Heart left ventricle (tissue), 16 donors: ENCODE measurements around the gene MAP3K5. TPM values are rescaled to one million over a fixed set of nuclear protein-coding genes. Genes with fewer than 3 reads are reported as not detected.

Experiments used
- ATAC-seq, 4 donors: fragments of 200-7000 bp; cut with Tn5 transposase; one replicate each; pipeline ENCODE4 v1.9.1; 2020 to 2022; ENCODE audit warnings: moderate library complexity in 4 of 4, mild to moderate bottlenecking in 3 of 4, moderate number of reproducible peaks in 1 of 4
- DNase-seq, 5 donors: peaks; one replicate each; pipeline ENCODE4 v3.0.0-alpha.2; 2020
- H3K27ac ChIP-seq, 12 donors: fragments of 200-600 bp; sonication (generic) in 4 of 12; one replicate each; pipeline versions ENCODE4 v1.5.0 to v1.8.0; 2016 to 2022; ENCODE audit warnings: mild to moderate bottlenecking in 2 of 12
- H3K27me3 ChIP-seq, 9 donors: fragments of 200-600 bp; sonication (generic) in 2 of 9; one replicate each; pipeline versions ENCODE4 v1.5.1 to v1.8.0; 2016 to 2022; ENCODE audit warnings: mild to moderate bottlenecking in 3 of 9
- H3K36me3 ChIP-seq, 9 donors: fragments of 200-600 bp; sonication (generic) in 2 of 9; one replicate each; pipeline versions ENCODE4 v1.5.0 to v1.8.0; 2018 to 2022; ENCODE audit warnings: mild to moderate bottlenecking in 2 of 9
- H3K4me1 ChIP-seq, 12 donors: fragments of 200-600 bp; sonication (generic) in 4 of 12; one replicate each; pipeline versions ENCODE4 v1.5.0 to v1.8.0; 2016 to 2022; ENCODE audit warnings: mild to moderate bottlenecking in 3 of 12
- H3K4me3 ChIP-seq, 12 donors: fragments of 200-600 bp; sonication (generic) in 4 of 12; one replicate each; pipeline versions ENCODE4 v1.5.0 to v1.8.0; 2017 to 2022; ENCODE audit warnings: mild to moderate bottlenecking in 9 of 12, moderate library complexity in 4 of 12
- H3K9me3 ChIP-seq, 12 donors: fragments of 200-600 bp; sonication (generic) in 4 of 12; one replicate each; pipeline versions ENCODE4 v1.5.0 to v1.8.0; 2016 to 2022; ENCODE audit warnings: mild to moderate bottlenecking in 1 of 12
- CTCF ChIP-seq, 12 donors: fragments of 200-600 bp; sonication (generic) in 4 of 12; IDR thresholded peaks; one replicate each; pipeline versions ENCODE4 v1.5.0 to v1.8.0; 2018 to 2022; ENCODE audit warnings: antibody characterized with exemption in 12 of 12, mild to moderate bottlenecking in 5 of 12
- POLR2A ChIP-seq, 2 donors: fragments of 450-650 bp; IDR thresholded peaks; one replicate each; pipeline ENCODE4 v1.6.1; 2017; ENCODE audit warnings: antibody characterized with exemption in 2 of 2, mild to moderate bottlenecking in 2 of 2, moderate library complexity in 2 of 2
- WGBS, 4 donors: extraction: QIAGEN DNeasy Blood & Tissue Kit in 2 of 4; methylation state at CpG; one replicate each; pipeline versions ENCODE4 v1.1.5 to v1.1.7; 2013 to 2018; 5-methylcytosine and 5-hydroxymethylcytosine counted together
- intact Hi-C, 10 donors: fragments of 100-400 bp; cut with DNase I; formaldehyde crosslinking; loops; one replicate each; pipeline versions ENCODE4 v1.11.1 to v1.14.2; 2022
- polyA plus RNA-seq, 2 donors: library from polyadenylated mRNA; stranded (reverse); fragments of 200-250 nt; gene quantifications; one replicate each; pipeline ENCODE4 v1.2.3, GENCODE V29; 2013
- total RNA-seq, 9 donors: library from RNA; depleted of rRNA in 2 of 9; stranded (reverse); fragments of >200 nt in 2 of 9; fragmentation: NEBNext Ultra II Directional in 3 of 9; extraction: Animal tissue kit (Norgen Biotek cat#: 25700) in 3 of 9; gene quantifications; one replicate each; pipeline versions ENCODE4 v1.1.0 to v1.2.4, GENCODE V29; 2016 to 2023
- donor health status: ischemic (EF 13 %, LVEDD 7.1; RV severe dilation, severe dysfunction).
- donor health status: healthy with polysubstance abuse.
- donor health status: DM: no; HTN: yes; CAD: no.
- donor health status: DM: no; HTN: no; CAD: no.
- donor health status: ischemic (EF 25% LVEDD 6.9; RV normal size, moderate dysfunction).
- donor health status: ischemic (EF 25% LVEDD 5.7; RV mildly dilated, moderate dysfunction).
- donor health status: healthy.
- donor health status: DM: yes; HTN: yes; CAD: no.
- donor health status: ischemic (EF 35%, LVEDD 5.7; RV mildly dilated, moderate dysfunction).
- donor health status: nonischemic (EF 11% LVEDD 7.7; RV severe dilation, severe dysfunction).
- donor health status: DM: yes; HTN: yes; CAD: no.
- donor health status: PGD.
- donor health status: ischemic (EF 29% LVEDD 5.4; RV normal size, mild dysfunction).
- donor health status: nonischemic (EF 23%, LVEDD 6.1; RV moderate dilation, normal function).

MAP3K5 gene
- total and polyA plus RNA-seq, 11 donors = 7.1 to 34.1 (median 27.8) TPM

GRCh38 chr6:136699358-136699757 is 92.9 kb downstream of the MAP3K5 start:
- Histone ChIP-seq H3K9me3 (no peaks in the 10 kb centered on the region), H3K36me3 (peaks cover 0 to 41% (median 13%) of the 10 kb centered on the region in 9 donors), H3K27ac (no peak overlapping the region), H3K4me1 (peaks cover 0 to 15% (median 0%) of the 10 kb centered on the region in 12 donors), H3K4me3 (no peak overlapping the region), H3K27me3 (no peaks in the 10 kb centered on the region)
- DNase-seq = no peak
- TF ChIP-seq CTCF (IDR thresholded peaks at IDR 0.05) (no peak), POLR2A (IDR thresholded peaks at IDR 0.05) (no peak)
- WGBS, 4 donors = 67 to 80% (median 75%) methylated on average over 5 of the region's 5 CpGs
- peak in 1 of 4 donors; percentile 50 for ATAC-seq
- intact Hi-C loops = no loop called here

- no peaks in the 10 kb centered on the region for H3K27me3 ChIP-seq
- peaks cover 0 to 15% (median 0%) of the 10 kb centered on the region in 12 donors for H3K4me1 ChIP-seq
- no peak overlapping the region for H3K27ac ChIP-seq
- no peak for DNase-seq
- no peak for ATAC-seq
- no peaks in the 10 kb centered on the region for H3K9me3 ChIP-seq
- no peak for TF ChIP-seq CTCF (IDR thresholded peaks at IDR 0.05)
- no peak for TF ChIP-seq POLR2A (IDR thresholded peaks at IDR 0.05)
- H3K4me3 ChIP-seq = no peak overlapping the region
- 86 to 91% (median 90%) methylated on average over 7 of the region's 7 CpGs for WGBS, 4 donors
- H3K36me3 ChIP-seq = peaks cover 0 to 65% (median 19%) of the 10 kb centered on the region in 9 donors
- intact Hi-C loops = no loop called here
These were observed 95.4 kb downstream of the MAP3K5 start for GRCh38 chr6:136696783-136697364.

- intact Hi-C loops = no loop called here
- TF ChIP-seq CTCF (IDR thresholded peaks at IDR 0.05) = no peak
- no peak for TF ChIP-seq POLR2A (IDR thresholded peaks at IDR 0.05)
- peaks cover 0 to 65% (median 19%) of the 10 kb centered on the region in 9 donors for H3K36me3 ChIP-seq
- no peaks in the 10 kb centered on the region for H3K27me3 ChIP-seq
- WGBS, 4 donors = 60 to 85% (median 76%) methylated on average over 2 of the region's 2 CpGs
- H3K9me3 ChIP-seq = no peaks in the 10 kb centered on the region
- DNase-seq (no peak), ATAC-seq (peak in 2 of 4 donors; percentile 26 to 62)
- H3K4me3 ChIP-seq = no peak overlapping the region
- peaks cover 0 to 15% (median 0%) of the 10 kb centered on the region in 12 donors for H3K4me1 ChIP-seq
- H3K27ac ChIP-seq = peak overlapping the region in 1 of 12 donors; percentile 28
These were observed 96.0 kb downstream of the MAP3K5 start for GRCh38 chr6:136696238-136696637.

GRCh38 chr6:136695412-136695811 is 96.9 kb downstream of the MAP3K5 start:
- 90 to 96% (median 94%) methylated on average over 2 of the region's 2 CpGs for WGBS, 4 donors
- H3K4me3 ChIP-seq = no peak overlapping the region
- H3K9me3 ChIP-seq = no peaks in the 10 kb centered on the region
- TF ChIP-seq CTCF (IDR thresholded peaks at IDR 0.05) (no peak), POLR2A (IDR thresholded peaks at IDR 0.05) (no peak)
- no peak for ATAC-seq
- no peak overlapping the region for H3K27ac ChIP-seq
- H3K36me3 ChIP-seq = peaks cover 0 to 65% (median 19%) of the 10 kb centered on the region in 9 donors
- H3K27me3 ChIP-seq = no peaks in the 10 kb centered on the region
- no peak for DNase-seq
- peaks cover 0 to 15% (median 0%) of the 10 kb centered on the region in 12 donors for H3K4me1 ChIP-seq
- intact Hi-C loops = no loop called here
